GM18511 (cell line): ENCODE measurements around the gene IZUMO2.
"Not testable (repeated sequence)": the region's sequence is repeated elsewhere in the genome, so short reads cannot be mapped to it uniquely, and the experiment has no call there.

Experiments used
- ATAC-seq: cut with Tn5 transposase; IDR thresholded peaks from one replicate; pipeline ENCODE4 v1.9.1; 2021; ENCODE audit warnings: mild to moderate bottlenecking, moderate library complexity; ENCODE audit not compliant: unreplicated experiment

The IZUMO2 gene

DNA sequence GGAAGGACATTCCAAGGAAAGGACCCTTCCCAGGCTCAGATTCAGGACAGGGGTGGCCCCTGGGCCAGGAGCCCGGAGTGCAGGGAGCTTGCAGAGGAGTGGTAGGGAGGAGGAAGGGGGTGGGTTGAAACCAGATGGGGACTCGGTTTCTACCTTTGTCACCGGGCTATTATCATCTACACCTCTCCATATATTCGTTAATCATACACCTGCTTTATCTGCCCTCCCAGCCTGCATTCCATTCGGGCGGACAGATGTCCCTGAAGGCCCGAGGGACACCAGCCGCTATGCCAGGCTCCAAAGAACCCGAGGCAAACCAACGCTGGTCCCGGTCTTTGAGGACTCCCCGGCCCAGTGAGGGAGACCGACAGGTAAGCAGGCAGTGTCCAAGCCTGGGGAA lies 24.9 kb upstream of the IZUMO2 start:
- ATAC-seq = no peak

DNA sequence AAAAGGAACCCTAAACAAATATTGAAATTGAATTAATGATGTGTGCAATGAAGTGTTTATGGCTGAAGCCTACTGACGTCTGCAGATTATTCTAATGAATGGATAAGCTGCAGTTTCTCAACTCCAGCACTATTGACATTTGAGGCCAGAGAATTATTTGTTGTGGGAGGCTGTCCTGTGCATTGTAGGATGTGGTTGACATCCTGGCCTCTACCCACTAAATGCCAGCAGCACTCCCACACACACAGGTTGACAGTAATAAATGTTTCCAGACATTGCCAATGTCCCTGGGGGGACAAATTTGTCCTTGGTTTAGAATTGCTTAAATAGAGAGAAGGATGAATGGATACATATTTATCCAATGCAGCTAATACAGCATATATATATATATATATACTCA lies 21.1 kb upstream of the IZUMO2 start:
- ATAC-seq = no peak

DNA sequence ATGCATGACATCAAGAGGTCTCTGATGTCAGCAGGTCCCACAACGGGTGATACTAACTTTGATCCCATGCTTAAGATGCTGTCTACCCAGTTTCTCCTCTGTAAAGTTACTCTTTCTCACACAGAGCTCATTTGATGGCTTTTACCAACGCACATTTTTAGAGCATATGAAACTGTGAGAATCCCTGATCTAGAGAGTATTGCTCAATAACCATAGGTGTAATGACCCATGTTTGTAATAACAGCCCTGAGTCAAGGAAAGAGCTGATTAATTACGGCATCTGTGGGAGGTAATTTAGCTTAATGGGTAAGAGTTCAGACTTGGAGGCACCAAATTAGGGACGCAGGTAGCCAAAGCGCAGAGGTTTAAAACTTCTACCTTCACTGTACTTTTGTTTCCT lies 18.0 kb upstream of the IZUMO2 start:
- ATAC-seq = no peak

DNA sequence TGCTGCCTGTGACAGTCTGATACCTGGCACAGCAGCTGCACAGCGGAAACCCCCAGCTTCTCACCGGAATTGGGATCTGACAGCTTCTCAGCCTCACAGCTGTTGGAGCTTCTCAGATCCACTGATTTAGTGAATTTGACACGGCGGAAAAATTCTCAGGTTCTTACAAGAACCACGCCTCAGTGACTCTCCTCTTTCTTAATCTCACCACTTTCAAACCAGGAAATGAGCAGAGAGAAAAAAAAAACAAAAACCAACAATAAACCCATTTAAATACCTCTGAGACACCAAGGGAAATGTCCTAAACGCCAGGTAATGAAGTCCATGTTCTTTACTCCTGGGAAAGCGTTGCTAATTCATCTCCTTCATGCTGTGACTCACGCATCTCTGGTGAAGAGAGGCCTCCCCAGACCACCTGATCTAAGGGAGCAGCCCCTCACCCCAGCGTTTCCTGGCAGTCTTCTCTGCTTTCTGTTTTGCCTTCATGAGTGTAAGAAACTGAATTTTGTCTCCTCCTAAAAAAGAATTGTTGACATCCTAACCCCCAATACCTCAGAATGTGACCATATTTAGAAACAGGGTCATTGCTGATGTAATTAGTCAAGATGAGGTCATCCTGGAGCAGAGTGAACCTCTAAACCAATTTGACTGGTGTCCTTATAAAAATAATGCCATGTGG lies 15.9 kb upstream of the IZUMO2 start:
- ATAC-seq = no peak

DNA sequence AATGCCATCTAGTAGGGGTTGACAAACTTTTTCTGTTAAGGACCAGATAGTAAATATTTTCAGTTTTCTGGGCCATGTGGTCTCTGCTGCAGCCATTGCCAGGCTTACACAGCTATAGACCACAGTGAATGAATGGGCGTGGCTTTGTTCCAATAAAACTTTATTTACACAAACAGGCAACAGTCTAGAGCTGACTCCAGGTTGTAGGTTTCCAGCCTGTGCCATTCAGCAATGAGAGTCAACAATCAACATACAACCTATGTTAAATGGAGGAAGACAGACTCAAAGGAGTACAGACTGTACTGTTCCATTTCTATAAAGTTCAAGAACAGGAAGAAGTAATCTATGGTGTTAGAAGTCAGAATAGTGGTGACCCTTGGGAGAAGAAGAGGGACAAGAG lies 15.2 kb upstream of the IZUMO2 start:
- ATAC-seq = no peak

DNA sequence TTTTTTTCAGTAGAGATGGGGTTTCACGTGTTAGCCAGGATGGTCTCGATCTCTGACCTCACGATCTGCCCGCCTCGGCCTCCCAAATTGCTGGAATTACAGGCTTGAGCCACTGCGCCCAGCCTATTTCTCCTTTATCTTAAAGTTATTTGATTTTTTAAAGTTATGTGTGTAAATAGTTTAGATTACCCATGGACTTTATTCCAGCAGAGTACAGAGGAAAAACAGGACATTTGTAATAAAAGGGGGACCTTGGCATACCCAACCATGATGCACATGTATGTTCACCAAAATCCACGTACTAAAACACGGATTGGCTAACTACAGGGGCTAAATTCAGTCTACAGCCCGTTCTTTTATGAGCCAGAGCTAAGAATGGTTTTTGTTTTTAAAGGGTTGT lies 13.7 kb upstream of the IZUMO2 start:
- no peak for ATAC-seq

DNA sequence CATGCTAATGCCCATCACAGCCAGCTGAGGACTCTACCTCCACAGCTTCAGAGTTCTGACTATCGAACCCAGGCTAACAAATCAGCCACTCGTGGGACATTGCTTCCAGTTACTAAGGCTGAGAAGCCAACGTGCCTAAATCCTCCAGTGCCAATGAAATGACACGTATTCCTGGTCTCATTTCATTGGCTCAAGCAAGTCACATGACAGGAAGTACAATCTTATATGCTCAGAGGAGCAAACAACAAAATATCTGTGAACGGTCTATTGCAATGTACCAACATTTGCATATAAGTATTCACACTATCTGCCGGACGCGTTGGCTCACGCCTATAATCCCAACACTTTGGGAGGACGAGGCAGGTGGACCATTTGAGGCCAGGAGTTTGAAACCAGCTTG lies 12.8 kb upstream of the IZUMO2 start:
- no peak for ATAC-seq

DNA sequence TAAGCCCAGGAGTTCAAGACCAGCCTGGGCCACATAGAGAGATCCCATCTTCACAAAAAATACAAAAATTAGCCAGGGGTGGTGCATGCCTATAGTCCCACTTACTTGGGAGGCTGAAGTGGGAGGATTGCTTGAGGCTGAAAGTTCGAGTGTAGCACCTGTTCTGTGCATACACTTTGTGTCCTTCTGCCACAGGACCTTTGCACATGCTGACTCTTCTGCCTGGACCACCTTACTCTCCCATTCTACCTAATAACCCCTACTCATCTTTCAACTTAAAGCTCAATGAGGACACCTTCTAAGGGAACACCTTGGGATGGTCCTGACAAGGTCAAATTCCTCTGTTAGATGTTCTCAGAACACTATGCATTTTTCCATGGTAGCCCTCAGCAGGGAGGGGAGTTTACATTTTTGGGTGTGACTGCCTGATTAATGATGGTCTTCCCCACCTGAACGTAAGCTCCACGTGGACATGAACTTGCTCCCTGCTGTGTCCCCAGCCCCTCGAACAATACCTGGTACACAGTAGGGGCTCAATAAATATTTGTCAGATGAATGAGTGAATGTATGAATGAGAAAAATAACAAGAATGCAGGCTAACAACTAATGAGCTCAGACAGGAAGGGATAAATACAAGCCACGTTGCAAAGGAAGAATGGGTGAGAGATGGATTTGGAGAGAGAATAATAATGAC lies 11.2 kb upstream of the IZUMO2 start:
- no peak for ATAC-seq

DNA sequence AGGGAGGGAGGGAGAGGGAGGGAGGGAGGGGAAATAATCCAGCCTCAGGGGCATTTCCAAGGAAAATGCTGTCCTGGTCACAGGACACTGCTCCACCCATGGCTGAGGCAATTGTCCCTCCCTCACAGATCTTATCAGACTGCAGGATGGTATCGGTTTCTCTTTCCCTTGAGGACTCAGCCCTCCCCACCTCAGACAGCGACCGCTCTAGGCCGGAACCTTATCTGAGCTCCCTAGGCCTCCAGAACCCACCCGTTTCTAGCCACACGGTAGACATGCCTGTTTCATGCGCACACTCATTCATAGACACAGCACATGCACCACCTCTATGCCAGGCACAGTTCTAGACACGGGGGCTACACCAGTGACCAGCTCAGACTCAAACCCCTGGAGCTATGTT lies 10.0 kb upstream of the IZUMO2 start:
- no peak for ATAC-seq

DNA sequence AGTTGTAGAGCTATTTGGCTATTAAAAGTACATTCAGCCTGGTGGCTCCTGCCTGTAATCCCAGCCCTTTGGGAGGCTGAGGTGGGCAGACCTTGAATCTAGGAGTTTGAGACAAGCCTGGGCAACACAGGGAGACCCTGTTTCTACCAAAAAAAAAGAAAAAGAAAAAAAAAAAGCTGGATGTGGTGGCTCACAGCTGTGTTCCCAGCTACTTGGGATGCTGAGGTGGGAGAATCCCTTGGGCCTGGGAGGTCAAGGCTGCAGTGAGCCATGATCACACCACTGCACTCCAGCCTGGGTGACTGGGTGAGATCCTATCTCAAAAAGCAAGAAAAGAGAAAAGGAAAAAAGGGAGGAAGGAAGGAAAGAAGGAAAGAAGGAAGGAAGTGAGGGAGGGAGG lies 9.6 kb upstream of the IZUMO2 start:
- no peak for ATAC-seq

DNA sequence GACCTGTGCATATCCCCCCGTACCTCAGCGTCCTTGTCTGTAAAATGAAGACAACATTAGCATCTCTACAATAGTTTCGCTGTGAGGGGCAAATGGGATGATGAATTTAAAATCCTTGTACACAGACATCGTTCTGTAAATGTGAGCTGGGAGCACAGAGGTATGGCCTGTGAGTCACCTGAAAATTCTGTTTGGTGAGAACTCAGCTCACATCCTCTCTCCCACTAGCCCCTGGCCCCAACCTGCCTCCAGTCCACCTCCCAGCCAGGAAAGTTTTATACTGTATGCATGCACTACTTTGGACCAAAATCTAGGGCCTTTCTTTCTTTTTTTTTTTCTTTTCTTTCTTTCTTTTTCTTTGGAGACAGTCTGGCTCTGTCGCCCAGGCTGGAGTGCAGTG lies 8.7 kb upstream of the IZUMO2 start:
- no peak for ATAC-seq

DNA sequence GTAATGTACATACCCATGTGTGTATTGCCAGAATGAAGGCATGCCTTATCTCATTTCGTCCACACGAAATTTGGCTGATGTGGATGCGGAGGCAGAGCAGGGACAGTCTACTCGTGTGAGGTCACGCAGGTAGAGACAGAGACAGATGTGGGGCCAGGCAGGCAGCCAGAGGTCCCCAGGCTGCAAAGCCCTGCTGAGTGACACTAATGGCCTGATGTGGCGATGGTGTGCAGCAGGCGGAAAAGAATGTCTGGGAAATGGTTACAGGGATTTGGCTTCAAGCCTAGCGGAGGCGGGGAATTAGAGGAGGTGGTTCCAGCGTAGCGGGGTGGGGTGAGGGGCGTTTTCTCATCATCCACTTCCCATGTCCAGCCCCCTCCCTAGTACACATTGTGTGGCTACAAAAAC lies 4.2 kb upstream of the IZUMO2 start:
- no peak for ATAC-seq

DNA sequence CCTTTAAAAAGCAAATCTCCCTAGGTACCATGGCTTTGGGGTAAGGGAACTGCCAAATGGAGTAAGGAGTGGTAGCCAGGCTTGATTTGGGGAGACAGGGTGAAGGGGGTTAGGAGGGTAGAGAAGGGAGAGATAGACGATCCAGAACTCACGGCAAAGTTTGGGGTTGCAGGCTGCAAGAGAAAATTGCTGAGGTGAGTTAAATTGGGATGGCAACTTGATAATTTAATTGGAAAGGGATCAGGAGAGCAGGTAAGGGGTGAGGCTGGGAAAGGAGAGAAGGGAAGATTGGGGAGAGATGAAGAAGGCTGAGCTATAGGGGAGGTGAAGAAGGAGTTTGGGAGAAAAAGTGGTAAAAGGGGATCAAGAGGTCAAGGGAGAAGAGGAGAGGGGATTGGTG lies 4.0 kb downstream of the IZUMO2 start:
- no peak for ATAC-seq

DNA sequence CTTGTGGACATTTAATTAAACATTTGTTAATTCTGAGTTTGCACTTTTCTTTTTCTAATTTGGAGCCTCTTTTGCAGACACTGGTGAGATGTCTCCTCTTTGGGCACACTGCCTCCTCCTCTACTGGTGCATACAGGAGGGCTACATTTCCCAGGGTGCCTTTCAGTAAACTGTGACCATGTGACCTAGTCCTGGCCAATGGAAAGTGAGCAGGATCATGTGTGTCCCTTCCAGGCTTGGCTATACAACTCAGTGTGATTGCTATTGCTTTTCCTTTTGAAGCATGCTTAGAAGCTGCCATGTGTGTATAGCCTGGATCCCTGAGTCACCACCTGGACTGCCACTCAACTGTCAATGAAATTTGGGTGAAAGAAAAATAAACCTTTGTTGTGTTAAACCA lies 4.5 kb downstream of the IZUMO2 start:
- no peak for ATAC-seq

DNA sequence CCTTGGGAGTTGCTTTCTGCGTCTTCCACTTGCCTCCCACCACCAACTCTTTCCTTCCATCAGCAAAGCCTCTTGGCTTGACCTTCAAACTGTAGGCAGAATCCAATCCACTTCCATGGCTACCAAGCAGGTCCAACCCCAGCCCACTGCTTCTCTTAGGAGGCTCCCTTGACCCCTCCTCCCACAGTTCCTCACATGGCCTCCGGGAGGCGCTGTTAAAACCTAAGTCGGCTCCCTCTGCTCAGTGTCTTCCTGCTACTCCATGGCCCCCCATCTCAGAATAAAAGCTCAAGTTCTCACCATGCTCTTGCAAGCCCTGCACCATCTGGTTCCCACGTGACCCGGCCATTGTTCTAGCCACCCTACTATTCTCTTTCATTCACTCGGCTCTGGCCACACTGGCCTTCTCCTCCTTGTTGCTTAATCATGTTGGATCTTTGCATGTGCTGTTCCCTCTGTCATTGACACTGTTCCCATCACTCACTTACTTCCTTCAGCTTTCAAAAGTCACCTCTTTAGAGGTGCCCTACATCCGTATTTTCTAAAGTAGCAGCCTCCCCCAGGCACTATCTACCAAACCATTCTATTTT lies 7.5 kb downstream of the IZUMO2 start:
- no peak for ATAC-seq

DNA sequence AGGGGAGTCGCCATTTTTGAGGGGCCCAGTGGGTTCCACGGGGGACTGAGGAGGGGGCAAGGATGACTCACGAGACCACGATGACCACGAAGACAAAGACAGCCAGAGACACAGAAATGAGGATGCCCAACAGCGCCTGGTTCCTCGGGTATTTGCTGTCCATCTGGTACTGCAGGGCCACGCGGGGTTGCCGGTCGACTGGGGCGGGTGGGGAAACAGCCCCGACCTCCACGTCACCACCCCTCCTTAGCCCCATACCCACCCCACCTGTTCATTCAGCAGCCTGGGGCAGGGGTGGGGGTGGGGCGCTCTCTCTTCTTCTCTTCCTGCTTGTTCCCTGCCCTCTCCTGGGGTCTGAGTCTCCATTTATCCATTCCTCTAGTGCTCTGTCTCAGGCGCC lies 8.6 kb downstream of the IZUMO2 start:
- no peak for ATAC-seq

DNA sequence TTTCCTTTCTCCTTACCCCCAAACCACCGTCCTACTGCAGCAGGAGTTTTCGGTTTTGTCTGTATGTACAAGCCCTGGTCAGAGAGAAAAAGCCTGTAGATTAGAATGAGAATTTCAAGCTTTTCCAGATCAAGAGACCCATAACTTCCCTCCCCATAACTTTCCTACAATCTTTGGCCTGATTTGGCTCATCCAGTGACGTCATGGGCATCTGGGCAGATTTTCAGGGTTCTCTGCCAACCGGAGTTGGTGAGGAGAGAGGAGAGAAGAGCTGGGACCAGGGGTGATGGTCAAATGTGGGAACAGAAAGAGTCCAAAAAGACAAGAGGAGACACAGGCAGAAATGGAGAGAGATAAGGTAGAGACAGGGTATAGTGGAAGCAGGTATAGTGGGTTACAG lies 10.5 kb downstream of the IZUMO2 start:
- ATAC-seq = no peak

DNA sequence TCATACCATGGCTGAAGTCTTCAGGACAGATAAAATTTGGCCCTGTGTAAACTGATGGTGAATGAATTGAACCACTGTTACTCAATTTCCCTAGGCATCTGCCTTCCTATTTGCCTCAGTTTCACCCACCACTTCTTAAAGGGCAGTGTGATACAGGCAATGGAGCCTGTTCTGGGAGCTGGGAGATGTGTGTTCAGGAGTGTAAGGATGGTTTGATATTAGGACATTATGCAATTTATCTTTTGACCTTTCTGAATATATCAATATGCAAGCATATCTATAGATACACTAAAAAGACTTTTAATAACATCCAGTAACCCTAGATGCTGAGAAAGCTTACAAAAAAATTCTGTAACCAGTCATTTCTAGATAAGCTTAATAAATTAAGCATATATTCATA lies 14.6 kb downstream of the IZUMO2 start:
- no peak for ATAC-seq

DNA sequence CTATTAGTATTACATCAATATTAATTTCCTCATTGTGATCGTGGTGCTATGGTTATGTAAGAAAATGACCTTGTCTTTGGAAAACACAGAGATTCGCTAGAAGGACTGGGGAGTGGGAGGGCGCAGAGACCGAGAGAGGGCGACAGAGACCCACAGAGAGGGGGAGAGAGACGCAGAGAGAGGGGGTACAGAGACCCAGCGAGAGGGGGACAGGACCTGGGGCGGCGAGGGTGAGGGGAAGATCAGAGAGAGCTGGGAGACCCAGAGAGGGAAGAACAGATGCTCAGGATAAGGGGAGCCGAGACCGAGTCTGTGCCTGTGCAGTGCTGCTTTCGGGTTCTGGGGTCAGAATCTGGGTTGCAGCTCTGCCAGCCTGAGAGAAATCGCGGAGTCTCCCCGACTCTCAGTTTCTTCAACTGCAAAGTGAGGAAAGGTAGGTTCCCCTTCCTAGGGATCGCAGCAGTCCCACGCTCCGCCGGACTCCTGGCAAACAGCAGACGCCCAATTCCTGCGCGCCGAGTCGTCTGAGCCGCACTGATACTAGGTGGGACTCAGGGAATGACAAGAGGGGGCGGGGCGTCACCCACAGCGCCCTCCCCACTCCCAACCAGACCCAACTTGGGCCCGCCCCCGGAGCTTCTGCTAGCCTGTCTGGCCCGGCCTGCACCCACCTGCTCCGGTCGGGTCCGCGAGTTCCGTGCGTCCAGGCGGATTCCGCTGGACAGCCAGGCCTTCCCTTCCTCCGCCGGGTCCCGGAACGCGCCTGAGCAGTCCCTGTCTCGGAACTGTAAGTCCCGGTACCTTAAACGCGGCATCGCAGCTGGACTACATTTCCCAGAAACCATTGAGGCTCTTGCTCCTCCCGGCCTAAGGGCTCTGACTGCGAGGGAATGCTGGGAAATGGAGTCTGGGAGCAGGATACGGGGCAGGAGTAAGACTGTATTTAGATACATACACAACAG lies 15.3 kb downstream of the IZUMO2 start:
- ATAC-seq = no peak

DNA sequence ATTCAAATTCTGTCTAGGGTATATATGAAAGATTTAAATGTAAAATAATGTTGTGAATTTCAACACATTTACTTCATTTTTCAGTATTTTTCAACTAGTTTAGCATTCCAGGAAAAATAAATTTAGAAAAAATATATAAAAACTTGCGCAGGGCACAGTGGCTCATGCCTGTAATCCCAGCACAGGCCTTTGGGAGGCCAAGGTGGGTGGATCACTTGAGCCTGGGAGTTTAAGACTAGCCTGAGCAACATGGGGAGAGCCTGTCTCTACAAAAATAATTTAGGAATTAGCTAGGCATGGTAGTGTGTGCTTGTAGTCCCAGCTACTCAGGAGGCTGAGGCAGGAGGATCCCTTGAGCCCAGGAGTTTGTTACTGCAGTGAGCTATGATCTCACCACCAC lies 21.2 kb downstream of the IZUMO2 start:
- not testable (repeated sequence) for ATAC-seq

DNA sequence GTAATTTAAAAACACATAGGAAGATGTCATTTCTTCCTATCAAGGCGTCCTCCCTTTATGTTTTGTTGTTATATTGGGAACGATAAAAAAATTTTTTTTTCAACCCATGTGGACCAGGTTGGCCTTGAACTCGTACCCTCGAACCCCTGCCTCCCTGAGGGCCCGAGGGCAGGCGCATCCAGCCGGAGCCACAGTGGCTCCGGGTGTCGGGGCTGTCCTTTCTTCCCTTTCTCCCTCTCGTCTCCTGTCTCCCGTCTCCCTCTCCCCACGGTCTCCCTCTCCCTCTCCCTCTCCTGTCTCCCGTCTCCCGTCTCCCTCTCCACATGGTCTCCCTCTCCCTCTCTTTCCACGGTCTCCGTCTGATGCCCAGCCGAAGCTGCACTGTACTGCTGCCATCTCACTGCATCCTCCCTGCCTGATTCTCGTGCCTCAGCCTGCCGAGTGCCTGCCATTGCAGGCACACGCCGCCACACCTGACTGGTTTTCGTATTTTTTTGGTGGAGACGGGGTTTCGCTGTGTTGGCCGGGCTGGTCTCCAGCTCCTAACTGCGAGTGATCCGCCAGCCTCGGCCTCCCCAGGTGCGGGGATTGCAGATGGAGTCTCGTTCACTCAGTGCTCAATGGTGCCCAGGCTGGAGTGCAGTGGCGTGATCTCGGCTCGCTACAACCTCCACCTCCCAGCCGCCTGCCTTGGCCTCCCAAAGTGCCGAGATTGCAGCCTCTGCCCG lies 22.8 kb downstream of the IZUMO2 start:
- not testable (repeated sequence) for ATAC-seq
